ENCODE data around the gene CCSER1.

Gene CCSER1

DNA sequence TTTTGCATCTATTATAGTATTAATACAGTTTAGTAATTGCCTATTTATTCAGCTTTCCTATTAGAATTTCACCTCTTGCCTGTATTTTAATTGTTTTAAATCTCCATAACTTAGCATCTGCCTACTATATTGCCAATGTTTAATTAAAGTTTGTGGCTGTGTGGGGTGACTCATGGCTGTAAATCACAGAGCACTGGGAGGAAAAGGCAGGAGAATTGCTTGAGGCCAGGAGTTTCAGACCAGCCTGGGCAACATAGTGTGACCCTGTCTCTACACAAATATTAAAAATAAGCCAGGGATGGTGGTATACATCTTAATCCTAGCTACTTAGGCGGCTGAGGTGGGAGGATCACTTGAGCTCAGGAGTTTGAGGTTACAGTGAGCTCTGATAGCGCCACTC is 14.5 kb upstream of the CCSER1 start:
- TF ChIP-seq POLR2A (IDR thresholded peaks at IDR 0.05; ENCODE audit: low read depth, low read length) (no peak), POLR2AphosphoS5 (IDR thresholded peaks at IDR 0.05; ENCODE audit: low read depth, low read length) (no peak), TAF1 (IDR thresholded peaks at IDR 0.05; ENCODE audit: borderline replicate concordance, low read depth, low read length) (no peak)
- FAIRE-seq (no peak), DNase-seq (ENCODE audit: insufficient read length) (no peak)

DNA sequence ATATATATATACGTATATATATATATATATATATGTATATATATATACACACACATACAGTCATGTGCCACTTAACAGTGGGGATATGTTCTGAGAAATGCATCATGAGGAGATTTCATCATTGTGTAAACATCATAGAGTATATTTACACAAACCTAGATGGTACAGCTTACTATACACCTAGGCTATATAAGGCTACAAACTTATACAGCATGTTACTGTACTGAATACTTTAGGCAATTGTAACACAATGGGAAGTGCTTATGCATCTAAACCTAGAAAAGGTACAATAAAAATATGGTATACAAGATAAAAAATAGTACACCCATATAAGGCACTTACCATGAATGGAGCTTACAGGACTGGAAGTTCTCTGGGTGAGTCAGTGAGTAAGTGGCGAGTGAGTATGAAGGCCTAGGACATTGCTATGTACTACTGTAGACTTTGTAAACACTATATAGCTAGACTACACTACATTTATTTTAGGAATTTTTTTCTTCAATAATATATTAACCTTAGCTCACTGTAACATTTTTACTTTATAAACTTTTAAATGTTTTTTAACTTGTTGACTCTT is 13.2 kb upstream of the CCSER1 start:
- no peak for FAIRE-seq
- TF ChIP-seq POLR2A (IDR thresholded peaks at IDR 0.05; ENCODE audit: low read depth, low read length) = no peak
- no peak for TF ChIP-seq TAF1 (IDR thresholded peaks at IDR 0.05; ENCODE audit: borderline replicate concordance, low read depth, low read length)
- DNase-seq (ENCODE audit: insufficient read length) = no peak

DNA sequence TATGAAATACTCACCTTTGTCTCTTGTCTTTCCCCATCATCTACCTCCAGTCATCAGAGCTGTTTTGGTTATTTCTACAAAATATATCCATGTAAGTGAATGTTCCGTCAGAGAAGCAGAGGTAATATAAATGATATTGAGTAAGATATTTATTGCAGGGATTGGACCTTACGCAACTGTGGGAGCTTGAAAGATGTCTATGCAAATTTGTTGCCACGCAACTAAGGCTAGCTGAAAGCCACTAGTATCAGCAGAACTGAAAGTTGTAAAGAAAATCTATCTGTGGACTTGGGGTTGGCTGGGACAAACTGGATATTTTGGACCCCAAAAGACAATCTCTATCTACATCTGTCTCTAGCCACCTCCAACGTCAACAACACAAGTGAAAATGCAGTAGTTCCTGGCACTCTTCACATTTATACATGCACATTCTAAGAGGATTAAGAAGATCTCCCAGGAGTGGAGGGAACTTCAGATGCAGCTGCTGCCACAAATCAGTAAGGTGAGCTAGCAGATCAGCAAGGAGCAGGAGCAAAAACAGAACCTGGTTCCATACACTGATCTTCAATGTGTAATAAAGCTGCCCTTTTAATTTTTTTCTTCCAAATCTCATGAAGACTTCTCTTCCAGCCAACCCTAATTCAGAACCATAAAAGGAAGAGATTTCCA is 8.5 kb upstream of the CCSER1 start:
- no peak for DNase-seq (ENCODE audit: insufficient read length)
- TF ChIP-seq POLR2AphosphoS5 (IDR thresholded peaks at IDR 0.05; ENCODE audit: low read depth, low read length) (no peak), TAF1 (IDR thresholded peaks at IDR 0.05; ENCODE audit: borderline replicate concordance, low read depth, low read length) (no peak), POLR2A (IDR thresholded peaks at IDR 0.05; ENCODE audit: low read depth, low read length) (no peak)
- peak; percentile 74 for FAIRE-seq

DNA sequence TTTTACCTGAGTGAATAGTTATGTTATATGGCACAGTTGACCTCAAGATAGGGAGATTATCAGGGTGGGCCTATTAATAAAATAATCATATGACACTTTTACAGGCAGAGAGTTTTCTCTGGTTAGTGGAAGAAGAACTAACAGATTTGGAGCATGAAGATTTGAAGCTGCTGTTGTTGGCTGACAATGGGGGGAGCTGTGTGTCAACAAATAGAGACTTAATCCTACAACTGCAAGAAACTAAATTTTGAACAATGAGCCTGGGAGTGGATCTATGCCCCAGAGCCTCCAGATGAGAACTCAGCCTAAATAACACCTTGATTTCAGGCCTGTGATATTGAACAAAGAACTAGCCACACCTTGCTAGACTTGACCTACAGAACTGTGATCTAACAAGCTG is 7.2 kb upstream of the CCSER1 start:
- FAIRE-seq = no peak

DNA sequence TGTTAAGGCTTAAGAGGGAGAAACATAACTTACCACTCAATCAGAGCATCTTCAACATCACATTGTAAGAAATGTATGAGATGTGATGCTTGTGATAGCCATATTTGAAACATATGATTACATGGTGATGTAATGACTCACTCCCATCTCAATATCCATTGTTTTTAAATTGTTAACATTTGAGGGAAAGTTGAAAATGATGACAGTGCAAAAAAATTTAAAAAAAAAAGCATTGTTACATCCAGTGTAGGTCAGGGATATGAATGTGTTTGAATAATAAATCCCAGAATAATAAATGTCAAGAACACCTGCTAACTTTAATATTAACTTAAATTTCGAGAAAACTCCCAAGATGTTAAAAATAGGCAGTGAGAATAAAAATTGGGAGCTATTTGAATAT is 6.4 kb upstream of the CCSER1 start:
- TF ChIP-seq TAF1 (IDR thresholded peaks at IDR 0.05; ENCODE audit: borderline replicate concordance, low read depth, low read length) = no peak
- TF ChIP-seq POLR2AphosphoS5 (IDR thresholded peaks at IDR 0.05; ENCODE audit: low read depth, low read length) = no peak
- TF ChIP-seq POLR2A (IDR thresholded peaks at IDR 0.05; ENCODE audit: low read depth, low read length) = no peak
- no peak for FAIRE-seq
- DNase-seq (ENCODE audit: insufficient read length) = no peak

More for the DNA sequence above, 7.2 kb upstream of the CCSER1 start:
- DNase-seq (ENCODE audit: insufficient read length) = no peak
- TF ChIP-seq POLR2A (IDR thresholded peaks at IDR 0.05; ENCODE audit: low read depth, low read length) (no peak), POLR2AphosphoS5 (IDR thresholded peaks at IDR 0.05; ENCODE audit: low read depth, low read length) (no peak)

DNA sequence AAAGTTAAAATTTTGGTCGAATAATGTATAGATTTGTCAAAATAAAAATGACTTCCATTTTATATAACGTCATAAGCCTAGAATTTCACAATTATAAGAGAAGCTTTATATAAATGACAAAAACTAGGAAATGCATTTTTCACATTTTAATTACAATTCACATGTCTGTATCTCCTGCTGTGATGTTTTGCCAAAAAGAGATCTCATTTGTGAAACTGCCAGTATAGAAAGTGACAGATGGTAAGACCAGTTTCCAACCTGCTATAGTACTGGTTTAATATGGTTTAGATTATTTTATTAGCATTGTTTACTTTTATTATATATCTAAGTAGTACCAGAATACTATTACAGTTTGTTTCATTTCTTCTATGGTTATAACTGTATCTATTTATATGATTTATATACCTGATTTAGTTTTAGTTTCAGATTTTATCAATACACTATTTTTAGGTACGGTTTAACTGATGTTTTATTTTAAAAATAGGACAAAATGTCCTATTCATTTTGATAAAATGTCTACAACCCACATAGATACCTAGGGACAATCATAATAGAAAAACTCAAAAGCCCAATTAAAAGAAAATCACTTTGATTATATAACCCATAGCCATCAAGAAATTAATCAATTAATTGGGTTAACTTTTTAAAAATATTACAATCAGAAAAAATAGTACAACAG is 5.4 kb upstream of the CCSER1 start:
- FAIRE-seq (no peak), DNase-seq (ENCODE audit: insufficient read length) (no peak)
- no peak for TF ChIP-seq POLR2AphosphoS5 (IDR thresholded peaks at IDR 0.05; ENCODE audit: low read depth, low read length)
- TF ChIP-seq POLR2A (IDR thresholded peaks at IDR 0.05; ENCODE audit: low read depth, low read length) = no peak
- no peak for TF ChIP-seq TAF1 (IDR thresholded peaks at IDR 0.05; ENCODE audit: borderline replicate concordance, low read depth, low read length)

DNA sequence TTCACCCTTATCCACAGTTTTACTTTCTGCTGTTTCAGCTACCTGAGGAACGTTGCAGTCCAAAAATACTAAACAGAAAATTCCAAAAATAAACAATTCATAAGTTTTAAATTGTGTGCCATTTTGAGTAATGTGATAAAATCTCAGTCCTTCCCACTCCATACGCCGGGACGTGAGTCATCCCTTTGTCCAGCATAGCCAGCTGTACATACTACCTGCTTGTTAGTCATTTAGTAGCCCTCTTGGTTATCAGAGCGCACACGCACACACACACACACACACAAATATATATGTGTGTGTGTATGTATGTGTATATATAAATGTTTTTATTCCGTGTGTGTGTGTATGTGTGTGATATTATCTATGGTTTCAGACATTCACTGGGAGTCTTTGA is 4.8 kb upstream of the CCSER1 start:
- TF ChIP-seq POLR2AphosphoS5 (IDR thresholded peaks at IDR 0.05; ENCODE audit: low read depth, low read length) (no peak), POLR2A (IDR thresholded peaks at IDR 0.05; ENCODE audit: low read depth, low read length) (no peak), TAF1 (IDR thresholded peaks at IDR 0.05; ENCODE audit: borderline replicate concordance, low read depth, low read length) (no peak)
- DNase-seq (ENCODE audit: insufficient read length) (no peak), FAIRE-seq (peak; percentile 33)

DNA sequence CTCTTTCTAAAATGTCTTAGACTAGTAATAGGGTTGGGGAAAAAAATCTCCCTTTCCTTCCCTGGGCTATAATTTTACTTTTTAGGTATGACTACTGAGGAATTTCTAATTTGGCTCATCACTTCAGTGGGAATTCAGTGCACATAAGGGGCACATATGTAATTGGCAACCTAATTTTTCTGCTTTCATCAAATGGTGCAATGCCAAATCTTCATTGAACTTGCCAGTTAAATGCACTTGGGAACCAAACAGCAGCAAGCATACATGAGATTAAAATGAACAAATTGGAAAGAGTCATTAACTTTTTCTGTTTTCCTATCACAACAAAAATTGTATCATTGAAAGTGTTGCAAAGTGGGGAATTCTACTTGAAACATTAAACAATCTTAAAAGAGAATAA is 2.9 kb upstream of the CCSER1 start:
- TF ChIP-seq POLR2A (IDR thresholded peaks at IDR 0.05; ENCODE audit: low read depth, low read length) (no peak), POLR2AphosphoS5 (IDR thresholded peaks at IDR 0.05; ENCODE audit: low read depth, low read length) (no peak), TAF1 (IDR thresholded peaks at IDR 0.05; ENCODE audit: borderline replicate concordance, low read depth, low read length) (no peak)
- no peak for DNase-seq (ENCODE audit: insufficient read length)
- no peak for FAIRE-seq

DNA sequence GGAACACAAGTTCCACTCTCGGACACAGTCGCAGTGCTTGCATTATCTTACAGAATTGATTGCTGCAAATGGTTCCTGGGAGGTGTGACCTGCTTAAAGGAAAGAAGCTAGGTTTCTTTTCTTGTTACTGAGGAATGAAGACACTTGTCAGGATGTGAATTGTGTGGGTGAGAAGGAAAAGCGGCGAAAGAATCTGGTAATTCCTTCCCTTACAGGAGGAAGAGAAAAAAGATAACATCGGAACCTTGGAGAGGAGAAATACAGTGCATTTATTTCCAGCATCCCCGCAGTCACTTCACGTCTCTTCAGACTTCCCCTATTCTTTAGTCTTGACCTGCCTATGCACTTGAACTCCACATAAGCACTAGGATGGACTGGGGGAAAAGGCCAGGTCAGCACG is 389 bp upstream of the CCSER1 start:
- FAIRE-seq (no peak), DNase-seq (ENCODE audit: insufficient read length) (no peak)
- TF ChIP-seq POLR2AphosphoS5 (IDR thresholded peaks at IDR 0.05; ENCODE audit: low read depth, low read length) = no peak
- TF ChIP-seq TAF1 (IDR thresholded peaks at IDR 0.05; ENCODE audit: borderline replicate concordance, low read depth, low read length) = no peak
- no peak for TF ChIP-seq POLR2A (IDR thresholded peaks at IDR 0.05; ENCODE audit: low read depth, low read length)

DNA sequence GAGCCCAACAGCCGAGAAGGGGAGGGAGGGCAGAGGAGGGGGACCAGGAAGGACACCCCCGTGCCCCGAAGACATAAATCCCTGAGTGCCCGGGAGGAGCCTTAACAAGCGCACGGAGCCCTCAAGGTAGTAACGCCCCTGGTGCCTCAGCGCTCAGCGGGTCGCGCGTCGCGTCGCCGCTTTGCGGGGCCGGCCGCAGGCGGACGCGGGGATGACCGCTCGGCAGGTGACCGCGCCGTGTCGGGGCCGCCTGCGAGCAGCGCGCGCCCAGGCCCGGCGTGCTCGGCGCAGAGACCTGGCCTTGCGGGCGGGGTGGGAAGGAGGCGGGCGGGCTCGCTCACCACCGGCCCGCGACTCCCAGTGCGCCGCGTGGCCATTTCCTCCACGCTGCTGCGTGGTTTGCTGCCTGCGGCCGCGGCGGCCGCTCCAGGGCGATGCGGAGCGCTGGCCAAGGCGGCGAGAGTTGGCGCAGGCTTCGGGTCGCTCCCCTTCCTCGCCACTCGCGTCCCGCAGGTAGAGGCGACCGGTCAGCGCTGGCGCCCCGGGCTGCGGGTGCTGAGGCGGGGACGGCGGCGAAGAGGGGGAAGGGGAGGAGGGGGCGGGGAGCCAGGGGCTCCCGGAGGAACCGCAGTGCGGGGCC is 632 bp downstream of the CCSER1 start:
- DNase-seq (ENCODE audit: insufficient read length) = no peak
- FAIRE-seq = no peak
- TF ChIP-seq POLR2A (IDR thresholded peaks at IDR 0.05; ENCODE audit: low read depth, low read length) (no peak), TAF1 (IDR thresholded peaks at IDR 0.05; ENCODE audit: borderline replicate concordance, low read depth, low read length) (no peak), POLR2AphosphoS5 (IDR thresholded peaks at IDR 0.05; ENCODE audit: low read depth, low read length) (no peak)

DNA sequence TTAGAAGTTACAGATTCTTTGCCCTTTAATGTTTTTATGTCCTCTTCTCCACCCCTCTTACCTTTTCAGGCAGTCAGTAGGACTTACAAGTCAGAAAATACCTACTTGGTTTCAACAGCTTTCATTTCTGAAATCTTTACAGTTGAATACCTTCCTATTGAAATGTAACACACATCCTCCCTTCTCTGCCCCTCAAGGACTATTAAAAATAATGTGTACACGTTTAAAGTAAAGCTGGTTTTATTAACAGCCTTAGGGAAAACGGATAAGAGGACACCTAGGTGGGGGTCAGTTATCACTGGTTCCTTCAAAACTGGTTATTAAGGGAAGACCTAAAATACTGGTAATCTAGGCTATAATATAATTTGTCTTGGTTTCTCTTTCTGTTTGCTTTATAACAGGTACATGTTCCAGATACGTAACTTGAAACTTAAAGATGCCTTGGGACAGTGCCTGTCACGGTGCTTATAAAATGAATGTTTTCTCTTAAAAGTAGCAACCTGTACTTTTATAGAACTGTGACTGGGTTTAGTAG is 1.8 kb downstream of the CCSER1 start:
- FAIRE-seq = no peak
- DNase-seq (ENCODE audit: insufficient read length) = no peak
- TF ChIP-seq POLR2A (IDR thresholded peaks at IDR 0.05; ENCODE audit: low read depth, low read length) (no peak), TAF1 (IDR thresholded peaks at IDR 0.05; ENCODE audit: borderline replicate concordance, low read depth, low read length) (no peak), POLR2AphosphoS5 (IDR thresholded peaks at IDR 0.05; ENCODE audit: low read depth, low read length) (no peak)
